CD14-positive monocyte (primary cell): ENCODE data around the gene ITIH3. TPM values are rescaled to one million over a fixed set of nuclear protein-coding genes. Genes with fewer than 3 reads are reported as not detected.

Experiments
- DNase-seq, 3 donors: peaks; one replicate each; pipeline ENCODE4 v3.0.0-alpha.2; 2011 to 2022
- H2AFZ ChIP-seq: 2 replicates; pipeline ENCODE4 v1.6.0; 2012; ENCODE audit warnings: mild to moderate bottlenecking, low read depth, low read length, inconsistent platforms; ENCODE audit not compliant: insufficient read depth, poor library complexity, severe bottlenecking
- H3K27ac ChIP-seq, 2 donors: 1 replicate in 1 of 2; 2 replicates in 1 of 2; pipeline ENCODE4 v1.5.1; 2012 to 2013; ENCODE audit warnings: low read length in 2 of 2, control low read depth in 1 of 2, inconsistent platforms in 1 of 2, low read depth in 1 of 2, mild to moderate bottlenecking in 1 of 2
- H3K27me3 ChIP-seq, 2 donors: one replicate each; pipeline versions ENCODE4 v1.6.0 to v1.6.1; 2011 to 2013; ENCODE audit warnings: low read length in 2 of 2; ENCODE audit not compliant: control insufficient read depth in 2 of 2, insufficient read depth in 2 of 2
- H3K36me3 ChIP-seq, 2 donors: replicated peaks in 1 of 2; 1 replicate in 1 of 2; 2 replicates in 1 of 2; pipeline versions ENCODE4 v1.5.1 to v1.6.1; 2012 to 2013; ENCODE audit warnings: low read length in 2 of 2, control low read depth in 1 of 2, inconsistent platforms in 1 of 2, mild to moderate bottlenecking in 1 of 2; ENCODE audit not compliant: insufficient read depth in 2 of 2, control insufficient read depth in 1 of 2
- H3K4me1 ChIP-seq, 2 donors: 1 replicate in 1 of 2; 2 replicates in 1 of 2; pipeline versions ENCODE4 v1.5.1 to v1.6.1; 2012 to 2013; ENCODE audit warnings: low read length in 2 of 2, control low read depth in 1 of 2, inconsistent platforms in 1 of 2, mild to moderate bottlenecking in 1 of 2, moderate library complexity in 1 of 2; ENCODE audit not compliant: insufficient read depth in 2 of 2, control insufficient read depth in 1 of 2
- H3K4me2 ChIP-seq: replicated peaks from 2 replicates; pipeline ENCODE3; 2012; ENCODE audit warnings: low read length, moderate library complexity, mild to moderate bottlenecking; ENCODE audit not compliant: poor library complexity, severe bottlenecking; ENCODE audit errors: extremely low read depth
- H3K4me3 ChIP-seq, 3 experiments: fragments of 200-600 bp in 1 of 3; sonication (generic) in 1 of 3; replicated peaks in 1 of 3; 1 replicate in 2 of 3; 2 replicates in 1 of 3; pipeline ENCODE4 v1.5.1; 2011 to 2013; ENCODE audit warnings: low read length in 3 of 3, mild to moderate bottlenecking in 3 of 3, control low read depth in 2 of 3, low read depth in 2 of 3, inconsistent platforms in 1 of 3, moderate library complexity in 1 of 3
- H3K79me2 ChIP-seq: 2 replicates; pipeline ENCODE4 v1.6.0; 2012; ENCODE audit warnings: mild to moderate bottlenecking, control low read depth, inconsistent platforms, low read length, moderate library complexity; ENCODE audit not compliant: insufficient read depth
- H3K9ac ChIP-seq: 2 replicates; pipeline ENCODE4 v1.6.0; 2017; ENCODE audit warnings: low read length, mild to moderate bottlenecking; ENCODE audit not compliant: insufficient read depth, poor library complexity, severe bottlenecking
- H3K9me3 ChIP-seq, 2 donors: replicated peaks in 1 of 2; 1 replicate in 1 of 2; 2 replicates in 1 of 2; pipeline versions ENCODE4 v1.5.1 to v1.6.1; 2012 to 2013; ENCODE audit warnings: low read length in 2 of 2, control low read depth in 1 of 2; ENCODE audit not compliant: control insufficient read depth in 1 of 2, insufficient read depth in 1 of 2
- H4K20me1 ChIP-seq: 2 replicates; pipeline ENCODE4 v1.6.0; 2012; ENCODE audit warnings: mild to moderate bottlenecking, low read length, control low read depth, moderate library complexity; ENCODE audit not compliant: insufficient read depth
- H3K27ac Mint-ChIP-seq, 7 donors: one replicate each; pipeline ENCODE4 v1.8.0; 2020; ENCODE audit warnings: mild to moderate bottlenecking in 7 of 7, mixed read lengths in 7 of 7, moderate library complexity in 6 of 7, inconsistent platforms in 2 of 7
- H3K27me3 Mint-ChIP-seq, 3 donors: one replicate each; pipeline ENCODE4 v1.8.0; 2021 to 2022; ENCODE audit warnings: low read depth in 3 of 3, mild to moderate bottlenecking in 3 of 3, mixed read lengths in 3 of 3, moderate library complexity in 3 of 3, inconsistent platforms in 1 of 3
- H3K36me3 Mint-ChIP-seq, 2 donors: one replicate each; pipeline ENCODE4 v1.8.0; 2020; ENCODE audit warnings: mixed read lengths in 2 of 2, inconsistent platforms in 1 of 2, mild to moderate bottlenecking in 1 of 2
- H3K4me1 Mint-ChIP-seq: one replicate; pipeline ENCODE4 v1.8.0; 2020; ENCODE audit warnings: mild to moderate bottlenecking, mixed read lengths
- H3K4me3 Mint-ChIP-seq, 2 donors: one replicate each; pipeline ENCODE4 v1.8.0; 2020; ENCODE audit warnings: mild to moderate bottlenecking in 2 of 2, mixed read lengths in 2 of 2, moderate library complexity in 1 of 2
- H3K9me3 Mint-ChIP-seq, 7 donors: one replicate each; pipeline ENCODE4 v1.8.0; 2020 to 2022; ENCODE audit warnings: mixed read lengths in 7 of 7, mild to moderate bottlenecking in 6 of 7, moderate library complexity in 6 of 7, inconsistent platforms in 2 of 7
- WGBS: methylation state at CpG from one replicate; pipeline ENCODE4 v1.1.5; 2013; ENCODE audit warnings: missing lambda C conversion rate; ENCODE audit not compliant: insufficient coverage; 5-methylcytosine and 5-hydroxymethylcytosine counted together
- intact Hi-C, 2 donors: fragments of 100-400 bp; cut with micrococcal nuclease; formaldehyde crosslinking; loops; one replicate each; pipeline versions ENCODE4 v1.15.0 to v1.15.1; 2023
- polyA plus RNA-seq, 3 donors: library from polyadenylated mRNA; depleted of rRNA in 1 of 3; unstranded in 2 of 3; stranded (reverse) in 1 of 3; fragments of 300-500 nt in 2 of 3; fragments of >200 nt in 1 of 3; fragmentation: Illumina TruSeq in 2 of 3; gene quantifications; 1 replicate in 2 of 3; 2 replicates in 1 of 3; pipeline ENCODE4 v1.2.3, GENCODE V29; 2012 to 2021
- TF ChIP-seq, protein P1 (sequence below): fragments of 200-600 bp; IDR thresholded peaks from one replicate; pipeline ENCODE4 v1.8.0; 2022; ENCODE audit warnings: antibody characterized with exemption, mild to moderate bottlenecking

Gene ITIH3
- polyA plus RNA-seq, 3 donors: 0.07 TPM; not detected in 2

DNA sequence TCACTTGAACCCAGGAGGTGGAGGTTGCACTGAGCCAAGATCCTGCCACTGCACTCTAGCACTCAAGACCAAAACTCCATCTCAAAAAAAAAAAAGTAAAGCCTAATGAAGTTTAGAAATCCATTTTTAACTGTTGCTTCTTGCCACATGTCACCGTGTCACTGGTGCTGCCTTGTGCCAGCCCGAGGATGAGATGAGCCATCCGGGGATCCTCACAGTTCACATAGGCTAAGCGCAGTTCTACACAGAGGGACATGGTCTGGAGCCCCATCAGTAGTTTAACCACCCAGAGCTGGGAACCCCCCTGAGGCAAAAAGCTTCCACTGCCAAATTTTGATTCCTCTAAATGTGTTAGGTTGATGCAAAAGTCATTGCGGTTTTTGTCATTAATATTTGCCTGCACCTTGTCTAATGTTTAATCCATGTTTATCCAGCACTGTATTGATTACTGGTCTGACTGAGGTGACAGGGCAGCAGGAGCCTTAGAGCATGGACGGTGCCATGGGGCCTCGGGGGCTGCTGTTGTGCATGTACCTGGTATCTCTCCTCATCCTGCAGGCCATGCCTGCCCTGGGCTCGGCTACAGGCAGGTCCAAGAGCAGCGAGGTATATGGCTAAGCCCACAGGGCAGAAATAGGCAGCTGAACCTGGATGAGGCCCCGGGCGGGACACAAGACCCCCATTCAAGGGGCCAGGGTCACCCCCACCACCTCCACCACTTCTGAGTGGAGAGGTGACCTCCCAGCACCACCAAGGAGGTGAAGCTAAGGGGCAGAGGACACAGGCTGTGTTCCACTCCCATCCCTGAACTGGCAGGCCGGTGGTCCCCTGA, 17.3 kb upstream of the ITIH3 start, which contains the start of gene ITIH1:
TSS of gene ITIH1 (plus strand) at position 473 of the 832 bp plus-strand sequence. CDS start at position 490, 17 bp downstream.
- H3K4me3 ChIP-seq: no peak within 1 kb of the TSS
- intact Hi-C loops: no loop called here
- DNase-seq: no peak
- H3K27ac Mint-ChIP-seq: peak within 1 kb of the TSS; percentile 95 to 99 (median 97)
- no peak within 1 kb of the TSS for H3K9ac ChIP-seq
- H3K36me3 ChIP-seq: no peaks in the 10 kb centered on the region
- peaks cover 66% of the 10 kb centered on the region for H3K4me1 Mint-ChIP-seq
- H3K79me2 ChIP-seq: no peaks in the 10 kb centered on the region
- peaks cover 0 to 3% (median 0%) of the 10 kb centered on the region in 7 donors for H3K9me3 Mint-ChIP-seq
- no peaks in the 10 kb centered on the region for H3K9me3 ChIP-seq
- H4K20me1 ChIP-seq: no peaks in the 10 kb centered on the region
- peaks cover under 1 to 4% (median 1%) of the 10 kb centered on the region in 3 donors for H3K27me3 Mint-ChIP-seq
- 94% methylated on average over 7 of the region's 12 CpGs for WGBS
- H2AFZ ChIP-seq: no peak within 1 kb of the TSS
- no peak within 1 kb of the TSS for H3K4me3 Mint-ChIP-seq
- peak within 1 kb of the TSS; percentile 92 to 95 for H3K27ac ChIP-seq
- peaks cover 2 to 13% of the 10 kb centered on the region in 2 donors for H3K36me3 Mint-ChIP-seq
- no peaks in the 10 kb centered on the region for H3K27me3 ChIP-seq
- peaks cover 52 to 65% of the 10 kb centered on the region in 2 donors for H3K4me1 ChIP-seq
- no peak within 1 kb of the TSS for H3K4me2 ChIP-seq
- TF ChIP-seq, protein P1, sequence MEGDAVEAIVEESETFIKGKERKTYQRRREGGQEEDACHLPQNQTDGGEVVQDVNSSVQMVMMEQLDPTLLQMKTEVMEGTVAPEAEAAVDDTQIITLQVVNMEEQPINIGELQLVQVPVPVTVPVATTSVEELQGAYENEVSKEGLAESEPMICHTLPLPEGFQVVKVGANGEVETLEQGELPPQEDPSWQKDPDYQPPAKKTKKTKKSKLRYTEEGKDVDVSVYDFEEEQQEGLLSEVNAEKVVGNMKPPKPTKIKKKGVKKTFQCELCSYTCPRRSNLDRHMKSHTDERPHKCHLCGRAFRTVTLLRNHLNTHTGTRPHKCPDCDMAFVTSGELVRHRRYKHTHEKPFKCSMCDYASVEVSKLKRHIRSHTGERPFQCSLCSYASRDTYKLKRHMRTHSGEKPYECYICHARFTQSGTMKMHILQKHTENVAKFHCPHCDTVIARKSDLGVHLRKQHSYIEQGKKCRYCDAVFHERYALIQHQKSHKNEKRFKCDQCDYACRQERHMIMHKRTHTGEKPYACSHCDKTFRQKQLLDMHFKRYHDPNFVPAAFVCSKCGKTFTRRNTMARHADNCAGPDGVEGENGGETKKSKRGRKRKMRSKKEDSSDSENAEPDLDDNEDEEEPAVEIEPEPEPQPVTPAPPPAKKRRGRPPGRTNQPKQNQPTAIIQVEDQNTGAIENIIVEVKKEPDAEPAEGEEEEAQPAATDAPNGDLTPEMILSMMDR: no peak

DNA sequence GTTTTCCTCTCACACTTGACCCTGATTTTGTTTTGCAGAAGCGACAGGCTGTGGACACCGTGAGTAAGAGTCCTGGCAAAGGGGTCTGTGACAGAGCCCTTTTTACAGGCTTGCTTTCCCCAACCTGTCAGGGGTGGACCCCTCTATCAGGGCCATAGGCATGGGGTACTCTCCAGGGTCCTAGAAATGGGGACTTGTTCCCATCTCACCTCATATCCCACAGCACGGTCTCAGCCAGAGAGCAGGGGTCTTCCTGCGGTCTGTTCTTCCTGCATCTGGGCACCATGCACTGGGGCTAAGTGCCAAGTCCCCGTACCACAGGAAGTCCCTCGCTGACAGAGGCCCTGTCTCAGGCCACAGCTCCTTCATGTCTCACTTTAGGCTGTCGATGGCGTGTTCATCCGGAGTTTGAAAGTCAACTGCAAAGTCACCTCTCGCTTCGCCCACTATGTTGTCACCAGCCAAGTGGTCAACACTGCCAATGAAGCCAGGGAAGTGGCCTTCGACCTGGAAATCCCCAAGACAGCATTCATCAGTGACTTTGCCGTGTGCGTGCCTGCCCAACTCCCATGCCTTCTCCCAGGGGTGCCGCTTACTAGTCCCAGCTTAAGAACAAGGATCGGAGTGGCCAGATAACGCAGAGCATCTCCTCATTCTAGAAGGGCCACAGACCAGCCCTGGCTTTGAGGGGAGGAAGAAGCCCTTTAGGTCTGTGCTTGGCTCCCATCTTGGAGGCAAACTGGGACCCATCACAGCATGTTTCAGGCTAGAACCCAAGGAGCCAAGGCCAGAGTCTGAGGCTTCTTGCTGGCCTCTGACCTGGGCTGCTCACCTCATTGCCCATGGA, 16.4 kb upstream of the ITIH3 start:
- peak overlapping the region; percentile 92 to 95 for H3K27ac ChIP-seq
- Mint-ChIP-seq H3K4me1 (peaks cover 67% of the 10 kb centered on the region), H3K4me3 (no peak overlapping the region), H3K27ac (peak overlapping the region; percentile 95 to 99 (median 97)), H3K27me3 (peaks cover 2 to 6% (median 4%) of the 10 kb centered on the region in 3 donors), H3K9me3 (peaks cover 0 to 3% (median 0%) of the 10 kb centered on the region in 7 donors), H3K36me3 (peaks cover 2 to 13% of the 10 kb centered on the region in 2 donors)
- no peaks in the 10 kb centered on the region for H3K79me2 ChIP-seq
- no peak overlapping the region for H3K4me2 ChIP-seq
- H3K36me3 ChIP-seq: no peaks in the 10 kb centered on the region
- peaks cover 52 to 65% of the 10 kb centered on the region in 2 donors for H3K4me1 ChIP-seq
- peak; percentile 44 to 82 (median 67) for DNase-seq
- no peak overlapping the region for H2AFZ ChIP-seq
- 41% methylated on average over 16 of the region's 17 CpGs for WGBS
- H4K20me1 ChIP-seq: no peaks in the 10 kb centered on the region
- H3K27me3 ChIP-seq: no peaks in the 10 kb centered on the region
- H3K9me3 ChIP-seq: no peaks in the 10 kb centered on the region
- intact Hi-C loops: no loop called here
- TF ChIP-seq, protein P1: no peak
- no peak overlapping the region for H3K4me3 ChIP-seq
- no peak overlapping the region for H3K9ac ChIP-seq
